GM21619 (cell line): ENCODE data around the gene SDHAF4.
"Not testable (repeated sequence)": the region's sequence is repeated elsewhere in the genome, so short reads cannot be mapped to it uniquely, and the experiment has no call there.

Experiments used
- ATAC-seq: cut with Tn5 transposase; IDR thresholded peaks from one replicate; pipeline ENCODE4 v1.9.1; 2021; ENCODE audit not compliant: unreplicated experiment

SDHAF4 gene

GRCh38 chr6:70592391-70593117, 25.8 kb downstream of the SDHAF4 start:
- no peak for ATAC-seq

GRCh38 chr6:70593118-70593486, 26.4 kb downstream of the SDHAF4 start:
- no peak for ATAC-seq

- ATAC-seq = no peak
Measured at GRCh38 chr6:70599187-70599586, 32.5 kb downstream of the SDHAF4 start.

- ATAC-seq = no peak
Measured at GRCh38 chr6:70601014-70601413, 34.3 kb downstream of the SDHAF4 start.

- ATAC-seq = no peak
Measured at GRCh38 chr6:70604254-70604653, 37.5 kb downstream of the SDHAF4 start.

- ATAC-seq = not testable (repeated sequence)
Measured at GRCh38 chr6:70607371-70607770, 40.6 kb downstream of the SDHAF4 start.

GRCh38 chr6:70609181-70609580, 42.5 kb downstream of the SDHAF4 start:
- not testable (repeated sequence) for ATAC-seq

- ATAC-seq = no peak
Measured at GRCh38 chr6:70616728-70617260, 50.1 kb downstream of the SDHAF4 start.

- no peak for ATAC-seq
Measured at GRCh38 chr6:70620746-70621145, 54.0 kb downstream of the SDHAF4 start.

- no peak for ATAC-seq
Measured at GRCh38 chr6:70622461-70622860, 55.7 kb downstream of the SDHAF4 start.

- no peak for ATAC-seq
Measured at GRCh38 chr6:70625436-70625835, 58.7 kb downstream of the SDHAF4 start.

GRCh38 chr6:70627500-70628254, 60.9 kb downstream of the SDHAF4 start:
- no peak for ATAC-seq

GRCh38 chr6:70629929-70630328, 63.2 kb downstream of the SDHAF4 start:
- no peak for ATAC-seq

- ATAC-seq = no peak
Measured at GRCh38 chr6:70633870-70634269, 67.1 kb downstream of the SDHAF4 start.

GRCh38 chr6:70636596-70636995, 69.9 kb downstream of the SDHAF4 start:
- ATAC-seq = no peak

- ATAC-seq = no peak
Measured at GRCh38 chr6:70638468-70638867, 71.7 kb downstream of the SDHAF4 start.
